Vagina (tissue), 2 donors: ENCODE data around the gene GSG1.
"Not testable (repeated sequence)": the region's sequence is repeated elsewhere in the genome, so short reads cannot be mapped to it uniquely, and the experiment has no call there.

Experiments
- POLR2A ChIP-seq, 2 donors: fragments of 450-650 bp; IDR thresholded peaks; one replicate each; pipeline ENCODE4 v1.6.1; 2017; ENCODE audit warnings: antibody characterized with exemption in 2 of 2, mild to moderate bottlenecking in 2 of 2, moderate library complexity in 2 of 2
- TF ChIP-seq, protein P1 (sequence below), 3 experiments: fragments of 450-650 bp in 2 of 3; fragments of 200-600 bp in 1 of 3; sonication (generic) in 1 of 3; IDR thresholded peaks; one replicate each; pipeline ENCODE4 v1.5.1; 2017 to 2019; ENCODE audit warnings: antibody characterized with exemption in 3 of 3, mild to moderate bottlenecking in 2 of 3, moderate library complexity in 2 of 3

DNA sequence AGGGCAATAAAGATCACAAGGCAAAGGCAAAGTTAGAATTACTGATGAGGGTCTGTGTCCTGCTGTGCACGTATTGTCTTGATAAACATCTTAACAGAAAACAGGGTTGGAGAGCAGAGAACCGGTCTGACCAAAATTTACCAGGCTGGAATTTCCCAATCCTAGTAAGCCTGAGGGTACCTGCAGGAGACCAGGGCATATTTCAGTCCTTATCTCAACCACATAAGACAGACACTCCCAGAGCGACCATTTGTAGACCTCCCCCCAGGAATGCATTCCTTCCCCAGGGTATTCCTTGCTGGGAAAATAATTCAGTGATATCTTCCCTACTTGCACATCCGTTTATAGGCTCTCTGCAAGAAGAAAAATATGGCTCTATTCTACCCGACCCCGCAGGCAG is 49.9 kb downstream of the GSG1 start:
- TF ChIP-seq, protein P1, sequence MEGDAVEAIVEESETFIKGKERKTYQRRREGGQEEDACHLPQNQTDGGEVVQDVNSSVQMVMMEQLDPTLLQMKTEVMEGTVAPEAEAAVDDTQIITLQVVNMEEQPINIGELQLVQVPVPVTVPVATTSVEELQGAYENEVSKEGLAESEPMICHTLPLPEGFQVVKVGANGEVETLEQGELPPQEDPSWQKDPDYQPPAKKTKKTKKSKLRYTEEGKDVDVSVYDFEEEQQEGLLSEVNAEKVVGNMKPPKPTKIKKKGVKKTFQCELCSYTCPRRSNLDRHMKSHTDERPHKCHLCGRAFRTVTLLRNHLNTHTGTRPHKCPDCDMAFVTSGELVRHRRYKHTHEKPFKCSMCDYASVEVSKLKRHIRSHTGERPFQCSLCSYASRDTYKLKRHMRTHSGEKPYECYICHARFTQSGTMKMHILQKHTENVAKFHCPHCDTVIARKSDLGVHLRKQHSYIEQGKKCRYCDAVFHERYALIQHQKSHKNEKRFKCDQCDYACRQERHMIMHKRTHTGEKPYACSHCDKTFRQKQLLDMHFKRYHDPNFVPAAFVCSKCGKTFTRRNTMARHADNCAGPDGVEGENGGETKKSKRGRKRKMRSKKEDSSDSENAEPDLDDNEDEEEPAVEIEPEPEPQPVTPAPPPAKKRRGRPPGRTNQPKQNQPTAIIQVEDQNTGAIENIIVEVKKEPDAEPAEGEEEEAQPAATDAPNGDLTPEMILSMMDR (IDR thresholded peaks at IDR 0.05): not testable (repeated sequence)
- not testable (repeated sequence) for TF ChIP-seq POLR2A (IDR thresholded peaks at IDR 0.05)
